ENCODE data around the gene OR51T1.
"Not testable (repeated sequence)": the region's sequence is repeated elsewhere in the genome, so short reads cannot be mapped to it uniquely, and the experiment has no call there.

The OR51T1 gene

GRCh38 chr11:4881860-4882500 lies at the start of gene OR51T1:
TSS of gene OR51T1 (plus strand) at chr11:4881900. CDS start at chr11:4881900, 0 bp downstream.
- no peaks in the 10 kb centered on the region for H3K4me1 ChIP-seq (ENCODE audit: control insufficient read depth in 1 of 2, insufficient read depth in 2 of 2, low read length in 2 of 2)
- H3K36me3 ChIP-seq (ENCODE audit: control insufficient read depth in 1 of 2, insufficient read depth in 2 of 2, low read length in 2 of 2), result no peaks in the 10 kb centered on the region
- no peaks in the 10 kb centered on the region for H3K27me3 ChIP-seq (ENCODE audit: control insufficient read depth in 1 of 2, insufficient read depth in 2 of 2, low read length in 2 of 2)
- H3K27ac ChIP-seq (ENCODE audit: low read depth, low read length), result no peak within 1 kb of the TSS
- no peak within 1 kb of the TSS for H3K4me3 ChIP-seq (ENCODE audit: low read depth in 1 of 2, low read length in 2 of 2)
- no peaks in the 10 kb centered on the region for H3K9me3 ChIP-seq (ENCODE audit: control insufficient read depth in 1 of 2, low read length in 2 of 2)
- no peak within 1 kb of the TSS for H3K9ac ChIP-seq (ENCODE audit: low read depth in 1 of 2, low read length in 2 of 2)

- Histone ChIP-seq H3K9me3 (ENCODE audit: control insufficient read depth in 1 of 2, low read length in 2 of 2) (no peaks in the 10 kb centered on the region), H3K9ac (ENCODE audit: low read depth in 1 of 2, low read length in 2 of 2) (no peak overlapping the region), H3K27ac (ENCODE audit: low read depth, low read length) (no peak overlapping the region), H3K27me3 (ENCODE audit: control insufficient read depth in 1 of 2, insufficient read depth in 2 of 2, low read length in 2 of 2) (no peaks in the 10 kb centered on the region), H3K4me1 (ENCODE audit: control insufficient read depth in 1 of 2, insufficient read depth in 2 of 2, low read length in 2 of 2) (no peaks in the 10 kb centered on the region), H3K36me3 (ENCODE audit: control insufficient read depth in 1 of 2, insufficient read depth in 2 of 2, low read length in 2 of 2) (no peaks in the 10 kb centered on the region), H3K4me3 (ENCODE audit: low read depth in 1 of 2, low read length in 2 of 2) (no peak overlapping the region)
Measured at GRCh38 chr11:4839851-4840549, 41.7 kb upstream of the OR51T1 start.

GRCh38 chr11:4848908-4849532 lies 32.7 kb upstream of the OR51T1 start, which contains the start of gene OR51S1:
TSS of gene OR51S1 (minus strand) at chr11:4849208. CDS start at chr11:4849208, 0 bp downstream.
- H3K27me3 ChIP-seq (ENCODE audit: control insufficient read depth in 1 of 2, insufficient read depth in 2 of 2, low read length in 2 of 2), result peaks cover 0 to 2% of the 10 kb centered on the region in 2 donors
- H3K36me3 ChIP-seq (ENCODE audit: control insufficient read depth in 1 of 2, insufficient read depth in 2 of 2, low read length in 2 of 2), result no peaks in the 10 kb centered on the region
- no peak within 1 kb of the TSS for H3K27ac ChIP-seq (ENCODE audit: low read depth, low read length)
- H3K4me3 ChIP-seq (ENCODE audit: low read depth in 1 of 2, low read length in 2 of 2), result no peak within 1 kb of the TSS
- H3K4me1 ChIP-seq (ENCODE audit: control insufficient read depth in 1 of 2, insufficient read depth in 2 of 2, low read length in 2 of 2), result no peaks in the 10 kb centered on the region
- no peaks in the 10 kb centered on the region for H3K9me3 ChIP-seq (ENCODE audit: control insufficient read depth in 1 of 2, low read length in 2 of 2)
- no peak within 1 kb of the TSS for H3K9ac ChIP-seq (ENCODE audit: low read depth in 1 of 2, low read length in 2 of 2)

- Histone ChIP-seq H3K4me3 (ENCODE audit: low read depth in 1 of 2, low read length in 2 of 2) (no peak overlapping the region), H3K9ac (ENCODE audit: low read depth in 1 of 2, low read length in 2 of 2) (no peak overlapping the region), H3K27me3 (ENCODE audit: control insufficient read depth in 1 of 2, insufficient read depth in 2 of 2, low read length in 2 of 2) (peaks cover 0 to 2% of the 10 kb centered on the region in 2 donors), H3K9me3 (ENCODE audit: control insufficient read depth in 1 of 2, low read length in 2 of 2) (no peaks in the 10 kb centered on the region), H3K36me3 (ENCODE audit: control insufficient read depth in 1 of 2, insufficient read depth in 2 of 2, low read length in 2 of 2) (no peaks in the 10 kb centered on the region), H3K4me1 (ENCODE audit: control insufficient read depth in 1 of 2, insufficient read depth in 2 of 2, low read length in 2 of 2) (no peaks in the 10 kb centered on the region), H3K27ac (ENCODE audit: low read depth, low read length) (no peak overlapping the region)
Measured at GRCh38 chr11:4851033-4851432, 30.7 kb upstream of the OR51T1 start.

- not testable (repeated sequence) for H3K4me1 ChIP-seq (ENCODE audit: control insufficient read depth in 1 of 2, insufficient read depth in 2 of 2, low read length in 2 of 2); H3K4me3 ChIP-seq (ENCODE audit: low read depth in 1 of 2, low read length in 2 of 2); H3K9me3 ChIP-seq (ENCODE audit: control insufficient read depth in 1 of 2, low read length in 2 of 2); H3K27ac ChIP-seq (ENCODE audit: low read depth, low read length); H3K36me3 ChIP-seq (ENCODE audit: control insufficient read depth in 1 of 2, insufficient read depth in 2 of 2, low read length in 2 of 2); H3K27me3 ChIP-seq (ENCODE audit: control insufficient read depth in 1 of 2, insufficient read depth in 2 of 2, low read length in 2 of 2); H3K9ac ChIP-seq (ENCODE audit: low read depth in 1 of 2, low read length in 2 of 2)
Measured at GRCh38 chr11:4854286-4854685, 27.4 kb upstream of the OR51T1 start.

GRCh38 chr11:4862447-4863236 lies 19.1 kb upstream of the OR51T1 start:
- H3K27ac ChIP-seq (ENCODE audit: low read depth, low read length), result no peak overlapping the region
- no peak overlapping the region for H3K4me3 ChIP-seq (ENCODE audit: low read depth in 1 of 2, low read length in 2 of 2)
- no peaks in the 10 kb centered on the region for H3K27me3 ChIP-seq (ENCODE audit: control insufficient read depth in 1 of 2, insufficient read depth in 2 of 2, low read length in 2 of 2)
- no peak overlapping the region for H3K9ac ChIP-seq (ENCODE audit: low read depth in 1 of 2, low read length in 2 of 2)
- no peaks in the 10 kb centered on the region for H3K36me3 ChIP-seq (ENCODE audit: control insufficient read depth in 1 of 2, insufficient read depth in 2 of 2, low read length in 2 of 2)
- no peaks in the 10 kb centered on the region for H3K9me3 ChIP-seq (ENCODE audit: control insufficient read depth in 1 of 2, low read length in 2 of 2)
- no peaks in the 10 kb centered on the region for H3K4me1 ChIP-seq (ENCODE audit: control insufficient read depth in 1 of 2, insufficient read depth in 2 of 2, low read length in 2 of 2)

GRCh38 chr11:4863876-4864275 lies 17.8 kb upstream of the OR51T1 start:
- no peaks in the 10 kb centered on the region for H3K27me3 ChIP-seq (ENCODE audit: control insufficient read depth in 1 of 2, insufficient read depth in 2 of 2, low read length in 2 of 2)
- H3K4me3 ChIP-seq (ENCODE audit: low read depth in 1 of 2, low read length in 2 of 2), result no peak overlapping the region
- no peaks in the 10 kb centered on the region for H3K4me1 ChIP-seq (ENCODE audit: control insufficient read depth in 1 of 2, insufficient read depth in 2 of 2, low read length in 2 of 2)
- H3K9me3 ChIP-seq (ENCODE audit: control insufficient read depth in 1 of 2, low read length in 2 of 2), result no peaks in the 10 kb centered on the region
- no peak overlapping the region for H3K27ac ChIP-seq (ENCODE audit: low read depth, low read length)
- no peaks in the 10 kb centered on the region for H3K36me3 ChIP-seq (ENCODE audit: control insufficient read depth in 1 of 2, insufficient read depth in 2 of 2, low read length in 2 of 2)
- no peak overlapping the region for H3K9ac ChIP-seq (ENCODE audit: low read depth in 1 of 2, low read length in 2 of 2)

GRCh38 chr11:4865855-4866254 lies 15.8 kb upstream of the OR51T1 start:
- Histone ChIP-seq H3K4me1 (ENCODE audit: control insufficient read depth in 1 of 2, insufficient read depth in 2 of 2, low read length in 2 of 2) (no peaks in the 10 kb centered on the region), H3K9ac (ENCODE audit: low read depth in 1 of 2, low read length in 2 of 2) (no peak overlapping the region), H3K27me3 (ENCODE audit: control insufficient read depth in 1 of 2, insufficient read depth in 2 of 2, low read length in 2 of 2) (no peaks in the 10 kb centered on the region), H3K36me3 (ENCODE audit: control insufficient read depth in 1 of 2, insufficient read depth in 2 of 2, low read length in 2 of 2) (no peaks in the 10 kb centered on the region), H3K9me3 (ENCODE audit: control insufficient read depth in 1 of 2, low read length in 2 of 2) (no peaks in the 10 kb centered on the region), H3K27ac (ENCODE audit: low read depth, low read length) (no peak overlapping the region), H3K4me3 (ENCODE audit: low read depth in 1 of 2, low read length in 2 of 2) (no peak overlapping the region)

GRCh38 chr11:4881188-4881587 lies 512 bp upstream of the OR51T1 start:
- Histone ChIP-seq H3K4me1 (ENCODE audit: control insufficient read depth in 1 of 2, insufficient read depth in 2 of 2, low read length in 2 of 2) (no peaks in the 10 kb centered on the region), H3K27ac (ENCODE audit: low read depth, low read length) (no peak overlapping the region), H3K27me3 (ENCODE audit: control insufficient read depth in 1 of 2, insufficient read depth in 2 of 2, low read length in 2 of 2) (no peaks in the 10 kb centered on the region), H3K4me3 (ENCODE audit: low read depth in 1 of 2, low read length in 2 of 2) (no peak overlapping the region), H3K9me3 (ENCODE audit: control insufficient read depth in 1 of 2, low read length in 2 of 2) (no peaks in the 10 kb centered on the region), H3K9ac (ENCODE audit: low read depth in 1 of 2, low read length in 2 of 2) (no peak overlapping the region), H3K36me3 (ENCODE audit: control insufficient read depth in 1 of 2, insufficient read depth in 2 of 2, low read length in 2 of 2) (no peaks in the 10 kb centered on the region)

GRCh38 chr11:4882543-4882942 lies 843 bp downstream of the OR51T1 start:
- H3K9ac ChIP-seq (ENCODE audit: low read depth in 1 of 2, low read length in 2 of 2), result no peak overlapping the region
- no peaks in the 10 kb centered on the region for H3K27me3 ChIP-seq (ENCODE audit: control insufficient read depth in 1 of 2, insufficient read depth in 2 of 2, low read length in 2 of 2)
- H3K36me3 ChIP-seq (ENCODE audit: control insufficient read depth in 1 of 2, insufficient read depth in 2 of 2, low read length in 2 of 2), result no peaks in the 10 kb centered on the region
- no peaks in the 10 kb centered on the region for H3K4me1 ChIP-seq (ENCODE audit: control insufficient read depth in 1 of 2, insufficient read depth in 2 of 2, low read length in 2 of 2)
- no peak overlapping the region for H3K27ac ChIP-seq (ENCODE audit: low read depth, low read length)
- no peaks in the 10 kb centered on the region for H3K9me3 ChIP-seq (ENCODE audit: control insufficient read depth in 1 of 2, low read length in 2 of 2)
- H3K4me3 ChIP-seq (ENCODE audit: low read depth in 1 of 2, low read length in 2 of 2), result no peak overlapping the region
